ENCODE results near the gene APOB. TPM values are rescaled to one million over a fixed set of nuclear protein-coding genes. Genes with fewer than 3 reads are reported as not detected.

APOB gene
- polyA plus RNA-seq, 1 experiment, result 0.04 TPM

DNA sequence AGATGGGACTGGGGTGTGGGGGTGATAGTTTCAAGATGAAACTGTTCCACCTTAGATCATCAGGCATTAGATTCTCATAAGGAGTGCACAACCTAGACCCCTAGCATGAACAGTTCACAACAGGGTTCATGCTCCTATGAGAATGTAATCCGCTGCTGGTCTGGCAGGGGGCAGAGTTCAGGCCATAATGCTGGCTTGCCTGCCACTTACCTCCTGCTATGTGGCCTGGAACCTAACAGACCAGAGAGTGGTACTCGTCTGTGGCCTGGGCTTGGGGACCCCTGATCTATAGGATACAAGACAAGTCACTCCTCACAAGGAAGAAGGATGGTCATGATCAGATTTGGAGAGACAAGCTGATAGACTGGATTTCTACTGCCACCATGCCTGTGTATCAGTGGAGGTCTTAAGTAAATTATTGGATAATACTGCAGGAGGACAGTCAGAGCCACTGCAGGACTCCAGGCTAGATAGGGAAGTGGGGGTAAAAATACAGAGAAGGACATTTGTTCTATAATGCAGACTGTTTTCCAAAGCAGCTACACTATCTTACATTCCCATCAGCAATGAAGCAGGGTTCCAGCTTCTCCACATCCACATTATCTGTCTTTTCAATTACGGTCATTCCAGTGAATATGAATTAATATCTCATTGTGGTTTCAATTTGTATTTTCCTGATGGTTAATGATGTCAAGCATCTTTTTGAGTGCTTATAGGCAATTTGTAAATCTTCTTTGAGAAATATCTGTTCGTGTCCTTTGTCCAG is 28.8 kb upstream of the APOB start:
- ChIA-PET POLR2A (no interaction called here), CTCF (no interaction called here)
- Histone ChIP-seq H3K4me3 (ENCODE audit: low read depth, low read length) (no peak overlapping the region), H3K27me3 (ENCODE audit: control insufficient read depth, insufficient read depth, low read length) (no peaks in the 10 kb centered on the region), H3K36me3 (ENCODE audit: control insufficient read depth, insufficient read depth, low read length) (no peaks in the 10 kb centered on the region)
- TF ChIP-seq, protein P1, sequence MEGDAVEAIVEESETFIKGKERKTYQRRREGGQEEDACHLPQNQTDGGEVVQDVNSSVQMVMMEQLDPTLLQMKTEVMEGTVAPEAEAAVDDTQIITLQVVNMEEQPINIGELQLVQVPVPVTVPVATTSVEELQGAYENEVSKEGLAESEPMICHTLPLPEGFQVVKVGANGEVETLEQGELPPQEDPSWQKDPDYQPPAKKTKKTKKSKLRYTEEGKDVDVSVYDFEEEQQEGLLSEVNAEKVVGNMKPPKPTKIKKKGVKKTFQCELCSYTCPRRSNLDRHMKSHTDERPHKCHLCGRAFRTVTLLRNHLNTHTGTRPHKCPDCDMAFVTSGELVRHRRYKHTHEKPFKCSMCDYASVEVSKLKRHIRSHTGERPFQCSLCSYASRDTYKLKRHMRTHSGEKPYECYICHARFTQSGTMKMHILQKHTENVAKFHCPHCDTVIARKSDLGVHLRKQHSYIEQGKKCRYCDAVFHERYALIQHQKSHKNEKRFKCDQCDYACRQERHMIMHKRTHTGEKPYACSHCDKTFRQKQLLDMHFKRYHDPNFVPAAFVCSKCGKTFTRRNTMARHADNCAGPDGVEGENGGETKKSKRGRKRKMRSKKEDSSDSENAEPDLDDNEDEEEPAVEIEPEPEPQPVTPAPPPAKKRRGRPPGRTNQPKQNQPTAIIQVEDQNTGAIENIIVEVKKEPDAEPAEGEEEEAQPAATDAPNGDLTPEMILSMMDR (IDR thresholded peaks at IDR 0.05; ENCODE audit: insufficient read depth, low read depth, low read length), result no peak
- DNase-seq (ENCODE audit: low read depth), result no peak

DNA sequence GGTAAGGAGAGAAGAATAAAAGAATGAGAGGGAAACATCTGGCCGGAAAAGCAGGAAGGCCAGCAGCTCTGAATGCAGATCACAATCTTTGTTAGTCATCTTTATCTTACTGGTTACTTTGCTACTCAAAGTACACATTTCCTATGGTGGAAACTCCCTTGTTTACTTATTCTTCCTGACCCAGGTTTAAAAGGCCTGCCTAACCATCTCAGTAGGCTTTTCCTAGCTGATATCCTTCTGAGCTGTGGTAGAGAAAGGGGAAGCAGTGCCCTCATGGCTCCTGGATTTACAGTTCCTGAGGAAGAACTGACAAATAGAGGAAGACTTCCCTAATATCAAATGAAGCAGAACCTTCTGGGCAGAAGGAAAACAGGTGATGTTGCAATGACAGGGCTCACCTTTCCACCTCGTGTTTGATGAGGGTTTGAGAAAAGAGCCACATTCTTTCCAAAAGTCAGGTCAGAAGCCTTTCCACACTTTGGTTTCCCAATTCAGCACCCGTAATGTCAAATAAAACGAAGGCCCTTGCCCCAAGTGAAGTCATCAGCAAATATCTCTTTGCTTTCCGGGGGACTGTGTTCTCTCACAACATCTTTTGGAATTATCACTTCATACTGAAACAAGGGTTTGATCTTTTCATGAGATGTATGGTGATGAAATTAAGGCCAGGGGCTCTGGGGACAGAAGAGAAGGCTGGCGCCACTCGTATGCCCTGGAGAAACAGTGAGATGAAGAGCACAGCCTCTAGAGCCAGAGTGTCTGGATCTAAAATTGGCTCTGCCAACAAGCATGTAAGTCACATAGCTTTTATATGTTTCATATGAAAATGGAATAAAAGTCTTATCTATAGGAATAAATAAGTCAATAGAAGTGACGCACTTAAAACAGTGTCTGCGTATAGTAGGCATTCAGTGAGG is 26.7 kb upstream of the APOB start:
- Histone ChIP-seq H3K36me3 (ENCODE audit: control insufficient read depth, insufficient read depth, low read length) (no peaks in the 10 kb centered on the region), H3K4me3 (ENCODE audit: low read depth, low read length) (no peak overlapping the region), H3K27me3 (ENCODE audit: control insufficient read depth, insufficient read depth, low read length) (no peaks in the 10 kb centered on the region)
- TF ChIP-seq, protein P1 (IDR thresholded peaks at IDR 0.05; ENCODE audit: insufficient read depth, low read depth, low read length), result no peak
- no peak for DNase-seq (ENCODE audit: low read depth)
- POLR2A ChIA-PET, result no interaction called here
- CTCF ChIA-PET, result no interaction called here

DNA sequence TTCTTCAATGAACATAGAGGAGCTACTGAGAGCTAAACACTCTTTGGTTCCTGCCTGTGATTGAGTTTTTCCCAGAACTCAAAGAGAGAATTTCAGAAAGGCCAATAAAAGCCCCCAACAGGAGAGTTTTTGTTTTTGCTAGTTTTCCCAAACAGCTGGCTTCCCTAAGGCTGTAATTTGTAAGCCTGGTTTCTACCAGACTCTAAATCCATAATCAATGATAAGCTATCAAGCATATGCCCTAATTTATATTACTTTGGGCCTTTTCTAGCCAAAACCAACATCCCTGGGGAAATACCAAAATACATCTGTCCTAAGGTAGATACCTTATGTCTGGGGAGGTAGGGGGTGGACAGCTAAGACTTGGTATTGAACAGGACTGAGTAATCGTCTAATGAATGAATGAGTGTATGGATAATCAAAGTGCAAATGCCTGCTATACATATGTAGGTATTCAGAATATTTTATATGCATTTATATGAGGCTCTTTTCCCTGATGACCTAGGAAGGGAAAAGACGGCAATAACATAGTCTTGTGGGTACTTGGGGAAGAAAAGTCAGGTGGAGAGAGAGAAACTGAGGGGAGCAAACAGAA is 26.0 kb upstream of the APOB start:
- ChIA-PET CTCF (no interaction called here), POLR2A (no interaction called here)
- TF ChIP-seq, protein P1 (IDR thresholded peaks at IDR 0.05; ENCODE audit: insufficient read depth, low read depth, low read length), result no peak
- DNase-seq (ENCODE audit: low read depth), result no peak
- no peaks in the 10 kb centered on the region for H3K36me3 ChIP-seq (ENCODE audit: control insufficient read depth, insufficient read depth, low read length)
- no peak overlapping the region for H3K4me3 ChIP-seq (ENCODE audit: low read depth, low read length)
- H3K27me3 ChIP-seq (ENCODE audit: control insufficient read depth, insufficient read depth, low read length), result no peaks in the 10 kb centered on the region

GRCh38 chr2:21067859-21068537 is 24.1 kb upstream of the APOB start:
- CTCF ChIA-PET, result no interaction called here
- Histone ChIP-seq H3K36me3 (ENCODE audit: control insufficient read depth, insufficient read depth, low read length) (no peaks in the 10 kb centered on the region), H3K27me3 (ENCODE audit: control insufficient read depth, insufficient read depth, low read length) (no peaks in the 10 kb centered on the region), H3K4me3 (ENCODE audit: low read depth, low read length) (no peak overlapping the region)
- POLR2A ChIA-PET, result no interaction called here
- TF ChIP-seq, protein P1 (IDR thresholded peaks at IDR 0.05; ENCODE audit: insufficient read depth, low read depth, low read length), result no peak
- no peak for DNase-seq (ENCODE audit: low read depth)
